HL-60/S4 treated with retinoic acid at 250 ng/mL for 4 days and 3 days (cell line): ENCODE data around the gene CTU2.

Experiments
- in situ Hi-C: fragments of 300-500 bp; cut with MboI; formaldehyde crosslinking; loops from 2 replicates; pipeline ENCODE4 v1.7.0; 2022; ENCODE audit warnings: low sequenced_read_pairs

CTU2 gene

GRCh38 chr16:88713568-88714419, 7.5 kb downstream of the CTU2 start:
- in situ Hi-C loops = no loop called here

GRCh38 chr16:88714420-88715302, 8.4 kb downstream of the CTU2 start:
- in situ Hi-C loops = no loop called here

GRCh38 chr16:88715312-88716190, 9.2 kb downstream of the CTU2 start:
- in situ Hi-C loops = no loop called here

GRCh38 chr16:88716201-88716600, 9.9 kb downstream of the CTU2 start:
- in situ Hi-C loops = no loop called here

GRCh38 chr16:88716601-88717001, 10.3 kb downstream of the CTU2 start:
- in situ Hi-C loops = no loop called here

GRCh38 chr16:88718178-88718577, 11.9 kb downstream of the CTU2 start:
- in situ Hi-C loops = no loop called here

- in situ Hi-C loops = no loop called here
These were observed 13.1 kb downstream of the CTU2 start for GRCh38 chr16:88719267-88719932.

GRCh38 chr16:88719933-88720296, 13.6 kb downstream of the CTU2 start:
- in situ Hi-C loops = no loop called here

- in situ Hi-C loops = no loop called here
These were observed 14.2 kb downstream of the CTU2 start for GRCh38 chr16:88720396-88720970.

GRCh38 chr16:88721236-88721635, 14.9 kb downstream of the CTU2 start:
- in situ Hi-C loops = no loop called here

- in situ Hi-C loops = no loop called here
These were observed 15.8 kb downstream of the CTU2 start for GRCh38 chr16:88721815-88722755.

GRCh38 chr16:88722784-88723506, 16.6 kb downstream of the CTU2 start:
- in situ Hi-C loops = no loop called here

- in situ Hi-C loops = no loop called here
These were observed 17.2 kb downstream of the CTU2 start for GRCh38 chr16:88723507-88723887.

- in situ Hi-C loops = no loop called here
These were observed 17.6 kb downstream of the CTU2 start for GRCh38 chr16:88723911-88724310.

- in situ Hi-C loops = loop anchor here (25.0 kb wide), 1 partner anchor 487 kb away; the partner anchor contains the start of genes SLC22A31 and ZNF778
These were observed 18.7 kb downstream of the CTU2 start for GRCh38 chr16:88724855-88725555.

GRCh38 chr16:88725609-88726407, 19.5 kb downstream of the CTU2 start:
- in situ Hi-C loops = loop anchor here (25.0 kb wide), 1 partner anchor 486 kb away; the partner anchor contains the start of genes SLC22A31 and ZNF778

- in situ Hi-C loops = loop anchor here (25.0 kb wide), 1 partner anchor 486 kb away; the partner anchor contains the start of genes SLC22A31 and ZNF778
These were observed 20.1 kb downstream of the CTU2 start for GRCh38 chr16:88726408-88726749.
